Hepatocyte (in vitro differentiated cells): Measurements from ENCODE around the gene PRDX6. TPM values are rescaled to one million over a fixed set of nuclear protein-coding genes. Genes with fewer than 3 reads are reported as not detected.

Experiments used
- DNase-seq: peaks from one replicate; pipeline ENCODE4 v3.0.0-alpha.2; 2016; ENCODE audit warnings: low spot score
- H2AFZ ChIP-seq: fragments of 200-600 bp; sonication (generic); 2 replicates; pipeline ENCODE4 v1.6.0; 2016; ENCODE audit warnings: antibody characterized with exemption, mild to moderate bottlenecking
- H3K27ac ChIP-seq: fragments of 200-600 bp; sonication (generic); 2 replicates; pipeline ENCODE4 v1.5.1; 2016; ENCODE audit warnings: mild to moderate bottlenecking
- H3K27me3 ChIP-seq: fragments of 200-600 bp; sonication (generic); 2 replicates; pipeline ENCODE4 v1.6.1; 2016
- H3K36me3 ChIP-seq: fragments of 200-600 bp; sonication (generic); replicated peaks from 2 replicates; pipeline ENCODE4 v1.5.1; 2016; ENCODE audit warnings: low read depth; ENCODE audit not compliant: insufficient read depth
- H3K4me1 ChIP-seq: fragments of 200-600 bp; sonication (generic); 2 replicates; pipeline ENCODE4 v1.5.1; 2016; ENCODE audit warnings: mild to moderate bottlenecking, moderate library complexity; ENCODE audit not compliant: insufficient read depth
- H3K4me2 ChIP-seq: fragments of 200-600 bp; sonication (generic); 2 replicates; pipeline ENCODE4 v1.6.0; 2016
- H3K4me3 ChIP-seq: fragments of 200-600 bp; sonication (generic); 2 replicates; pipeline ENCODE4 v1.5.1; 2016; ENCODE audit warnings: mild to moderate bottlenecking
- H3K79me2 ChIP-seq: fragments of 200-600 bp; sonication (generic); 2 replicates; pipeline ENCODE4 v1.6.0; 2017; ENCODE audit warnings: mild to moderate bottlenecking
- H3K9me2 ChIP-seq: fragments of 200-600 bp; sonication (generic); replicated peaks from 2 replicates; pipeline ENCODE4 v1.6.0; 2017; ENCODE audit warnings: mild to moderate bottlenecking; ENCODE audit not compliant: insufficient read depth
- H3K9me3 ChIP-seq: fragments of 200-600 bp; sonication (generic); 2 replicates; pipeline ENCODE4 v1.5.1; 2016; ENCODE audit warnings: low read depth, mild to moderate bottlenecking
- H4K20me1 ChIP-seq: fragments of 200-600 bp; sonication (generic); 2 replicates; pipeline ENCODE4 v1.6.0; 2016; ENCODE audit warnings: mild to moderate bottlenecking; ENCODE audit not compliant: insufficient read depth, poor library complexity, severe bottlenecking
- CTCF ChIP-seq: fragments of 200-600 bp; sonication (generic); IDR thresholded peaks from 2 replicates; pipeline ENCODE4 v1.5.1; 2016; ENCODE audit warnings: antibody characterized with exemption, mild to moderate bottlenecking; ENCODE audit not compliant: poor library complexity
- EZH2 ChIP-seq: fragments of 200-600 bp; sonication (generic); IDR thresholded peaks from 2 replicates; pipeline ENCODE4 v1.6.1; 2016; ENCODE audit warnings: antibody characterized with exemption, mild to moderate bottlenecking, borderline replicate concordance
- EZH2phosphoT487 ChIP-seq: fragments of 200-600 bp; sonication (generic); IDR thresholded peaks from one replicate; pipeline ENCODE4 v1.6.1; 2018; ENCODE audit warnings: antibody characterized with exemption, mild to moderate bottlenecking, low read depth, moderate library complexity; ENCODE audit not compliant: unreplicated experiment, severe bottlenecking
- WGBS: methylation state at CpG from one replicate; pipeline ENCODE4 v1.1.6; 2016; ENCODE audit warnings: low lambda C conversion rate; ENCODE audit errors: missing lambda C conversion rate; 5-methylcytosine and 5-hydroxymethylcytosine counted together
- polyA plus RNA-seq: library from polyadenylated mRNA; unstranded; fragments of >200 nt; fragmentation: Nextera tagmentation; extraction: Ambion mirVana; gene quantifications from 2 replicates; pipeline ENCODE4 v1.2.1, GENCODE V29; 2016
- total RNA-seq: library from RNA; depleted of rRNA; stranded (reverse); fragments of >200 nt; gene quantifications from 2 replicates; pipeline ENCODE4 v1.2.3, GENCODE V29; 2014

Gene PRDX6
- total and polyA plus RNA-seq, 2 experiments from 2014 or later = 350 to 400 TPM

GRCh38 chr1:173495609-173496267 is 18.6 kb downstream of the PRDX6 start:
- TF ChIP-seq CTCF = no peak
- no peak for TF ChIP-seq EZH2
- TF ChIP-seq EZH2phosphoT487 = no peak
- no peak overlapping the region for H3K4me2 ChIP-seq

GRCh38 chr1:173496757-173497320 is 19.7 kb downstream of the PRDX6 start:
- Histone ChIP-seq H3K27me3 (no peaks in the 10 kb centered on the region), H3K79me2 (no peaks in the 10 kb centered on the region), H3K4me3 (no peak overlapping the region), H4K20me1 (no peaks in the 10 kb centered on the region), H3K4me1 (no peaks in the 10 kb centered on the region), H3K9me3 (no peaks in the 10 kb centered on the region), H3K27ac (no peak overlapping the region), H3K4me2 (no peak overlapping the region), H3K9me2 (no peaks in the 10 kb centered on the region), H2AFZ (no peak overlapping the region), H3K36me3 (no peaks in the 10 kb centered on the region)
- TF ChIP-seq EZH2phosphoT487 = no peak
- no peak for TF ChIP-seq CTCF
- no peak for TF ChIP-seq EZH2
- 77% methylated on average over 2 of the region's 2 CpGs for WGBS
- peak; percentile 12 for DNase-seq

More at GRCh38 chr1:173495609-173496267, 18.6 kb downstream of the PRDX6 start:
- H3K9me3 ChIP-seq = no peaks in the 10 kb centered on the region
- H2AFZ ChIP-seq = no peak overlapping the region
- 77% methylated on average over 8 of the region's 8 CpGs for WGBS
- no peak overlapping the region for H3K4me3 ChIP-seq
- H3K27me3 ChIP-seq = no peaks in the 10 kb centered on the region
- H3K27ac ChIP-seq = no peak overlapping the region
- no peaks in the 10 kb centered on the region for H3K36me3 ChIP-seq
- H3K9me2 ChIP-seq = no peaks in the 10 kb centered on the region
- no peak for DNase-seq
- H4K20me1 ChIP-seq = no peaks in the 10 kb centered on the region
- H3K4me1 ChIP-seq = no peaks in the 10 kb centered on the region
- no peaks in the 10 kb centered on the region for H3K79me2 ChIP-seq

- Histone ChIP-seq H3K36me3 (no peaks in the 10 kb centered on the region), H3K79me2 (no peaks in the 10 kb centered on the region), H3K27me3 (no peaks in the 10 kb centered on the region), H3K4me3 (no peak overlapping the region), H3K4me1 (no peaks in the 10 kb centered on the region), H3K9me2 (no peaks in the 10 kb centered on the region), H3K9me3 (no peaks in the 10 kb centered on the region), H2AFZ (no peak overlapping the region), H4K20me1 (no peaks in the 10 kb centered on the region), H3K27ac (no peak overlapping the region), H3K4me2 (no peak overlapping the region)
- 74% methylated on average over 4 of the region's 4 CpGs for WGBS
- DNase-seq = no peak
- TF ChIP-seq EZH2phosphoT487 = no peak
- TF ChIP-seq EZH2 = no peak
- no peak for TF ChIP-seq CTCF
Measured at GRCh38 chr1:173499729-173500128, 22.6 kb downstream of the PRDX6 start.
